Naive thymus-derived CD8-positive, alpha-beta T cell (primary cell): ENCODE measurements around the gene DEXI. TPM values are rescaled to one million over a fixed set of nuclear protein-coding genes. Genes with fewer than 3 reads are reported as not detected.

ENCODE experiments used
- ATAC-seq, 2 donors: fragments of 150-1000 bp; cut with Tn5 transposase in 1 of 2; sonication (Bioruptor Pico), chemical (Tn5 transposase) in 1 of 2; 1 replicate in 1 of 2; 2 replicates in 1 of 2; pipeline ENCODE4 v1.10.0; 2021; ENCODE audit warnings: mild to moderate bottlenecking in 2 of 2, moderate library complexity in 2 of 2
- POLR2A ChIA-PET: fragments of 350-600 bp; sonication (Branson Sonifier 250); formaldehyde crosslinking; loops from one replicate; lab custom pipeline; 2021; ENCODE audit warnings: antibody characterized with exemption; lab: Charles Lee
- DNase-seq, 10 donors: peaks; one replicate each; pipeline versions ENCODE4 v3.0.0 to v3.0.0-alpha.2; 2020 to 2022
- H3K27ac Mint-ChIP-seq, 10 donors: one replicate each; pipeline ENCODE4 v1.8.0; 2020 to 2022; ENCODE audit warnings: mild to moderate bottlenecking in 10 of 10, mixed read lengths in 10 of 10, moderate library complexity in 4 of 10, inconsistent platforms in 1 of 10
- H3K27me3 Mint-ChIP-seq, 5 donors: one replicate each; pipeline ENCODE4 v1.8.0; 2021 to 2022; ENCODE audit warnings: mixed read lengths in 5 of 5
- H3K36me3 Mint-ChIP-seq, 3 donors: one replicate each; pipeline ENCODE4 v1.8.0; 2020 to 2022; ENCODE audit warnings: mixed read lengths in 3 of 3, mild to moderate bottlenecking in 2 of 3, inconsistent platforms in 1 of 3
- H3K4me1 Mint-ChIP-seq, 4 donors: one replicate each; pipeline ENCODE4 v1.8.0; 2021 to 2022; ENCODE audit warnings: mixed read lengths in 4 of 4
- H3K4me3 Mint-ChIP-seq, 10 donors: one replicate each; pipeline ENCODE4 v1.8.0; 2020 to 2022; ENCODE audit warnings: mild to moderate bottlenecking in 10 of 10, mixed read lengths in 10 of 10, moderate library complexity in 6 of 10, inconsistent platforms in 1 of 10
- H3K9me3 Mint-ChIP-seq, 9 donors: one replicate each; pipeline ENCODE4 v1.8.0; 2020 to 2022; ENCODE audit warnings: mixed read lengths in 9 of 9, mild to moderate bottlenecking in 3 of 9, inconsistent platforms in 1 of 9, moderate library complexity in 1 of 9
- polyA plus RNA-seq, 3 donors: library from polyadenylated mRNA; unstranded; fragments of 300-500 nt; fragmentation: Illumina TruSeq; gene quantifications; one replicate each; pipeline ENCODE4 v1.2.3, GENCODE V29; 2021
- total RNA-seq, 8 experiments: library from RNA in 2 of 8; stranded (reverse) in 2 of 8; gene quantifications; one replicate each; pipeline ENCODE4 v1.2.3 and lab custom pipeline; 2021 to 2026

Gene DEXI
- total and polyA plus RNA-seq, 5 experiments from 2014 or later, result 30.5 to 60.4 (median 50.8) TPM

GRCh38 chr16:10979717-10980601, 37.7 kb upstream of the DEXI start:
- Mint-ChIP-seq H3K4me1 (peaks cover 3 to 8% (median 6%) of the 10 kb centered on the region in 4 donors), H3K36me3 (peaks cover 0 to 61% (median 11%) of the 10 kb centered on the region in 3 donors)

GRCh38 chr16:10978871-10979446, 36.7 kb upstream of the DEXI start:
- POLR2A ChIA-PET, result no interaction called here
- Mint-ChIP-seq H3K9me3 (no peaks in the 10 kb centered on the region), H3K4me3 (no peak overlapping the region), H3K27me3 (no peaks in the 10 kb centered on the region), H3K36me3 (peaks cover 0 to 62% (median 11%) of the 10 kb centered on the region in 3 donors), H3K27ac (peak overlapping the region in 1 of 10 donors; percentile 69), H3K4me1 (peaks cover 2 to 8% (median 5%) of the 10 kb centered on the region in 4 donors)
- ATAC-seq, result no peak
- no peak for DNase-seq

More at GRCh38 chr16:10979717-10980601, 37.7 kb upstream of the DEXI start:
- POLR2A ChIA-PET, result no interaction called here
- no peaks in the 10 kb centered on the region for H3K27me3 Mint-ChIP-seq
- ATAC-seq (no peak), DNase-seq (no peak)
- H3K27ac Mint-ChIP-seq, result no peak overlapping the region
- H3K9me3 Mint-ChIP-seq, result no peaks in the 10 kb centered on the region
- no peak overlapping the region for H3K4me3 Mint-ChIP-seq

GRCh38 chr16:10978124-10978523, 35.9 kb upstream of the DEXI start:
- H3K4me3 Mint-ChIP-seq, result no peak overlapping the region
- H3K27ac Mint-ChIP-seq, result peak overlapping the region in 2 of 10 donors; percentile 49 to 76
- H3K27me3 Mint-ChIP-seq, result no peaks in the 10 kb centered on the region
- H3K4me1 Mint-ChIP-seq, result peaks cover 2 to 10% (median 7%) of the 10 kb centered on the region in 4 donors
- POLR2A ChIA-PET, result interaction anchor here (0.6 kb wide), 1 partner anchor 340 kb away, joined by 4 read pairs; no protein-coding TSS in a partner anchor
- ATAC-seq, result no peak
- H3K9me3 Mint-ChIP-seq, result no peaks in the 10 kb centered on the region
- H3K36me3 Mint-ChIP-seq, result peaks cover 0 to 66% (median 14%) of the 10 kb centered on the region in 3 donors
- no peak for DNase-seq

GRCh38 chr16:10976634-10977033, 34.4 kb upstream of the DEXI start:
- no peak overlapping the region for H3K27ac Mint-ChIP-seq
- no peak overlapping the region for H3K4me3 Mint-ChIP-seq
- H3K27me3 Mint-ChIP-seq, result no peaks in the 10 kb centered on the region
- H3K9me3 Mint-ChIP-seq, result no peaks in the 10 kb centered on the region
- POLR2A ChIA-PET, result no interaction called here
- ATAC-seq (no peak), DNase-seq (no peak)
- H3K4me1 Mint-ChIP-seq, result peaks cover 8 to 24% (median 18%) of the 10 kb centered on the region in 4 donors
- peaks cover 0 to 67% (median 18%) of the 10 kb centered on the region in 3 donors for H3K36me3 Mint-ChIP-seq

- Mint-ChIP-seq H3K4me1 (peaks cover 13 to 27% (median 23%) of the 10 kb centered on the region in 4 donors), H3K27me3 (no peaks in the 10 kb centered on the region), H3K27ac (peak overlapping the region in 2 of 10 donors; percentile 8 to 63), H3K36me3 (peaks cover 0 to 53% (median 14%) of the 10 kb centered on the region in 3 donors), H3K4me3 (no peak overlapping the region), H3K9me3 (no peaks in the 10 kb centered on the region)
- ATAC-seq (no peak), DNase-seq (no peak)
- POLR2A ChIA-PET, result interaction anchor here (5.1 kb wide), 1 partner anchor 283 kb away, joined by 33 read pairs; the partner anchor contains the start of gene SOCS1
Measured at GRCh38 chr16:10972819-10973464, 30.7 kb upstream of the DEXI start.

GRCh38 chr16:10972108-10972818, 30.0 kb upstream of the DEXI start:
- H3K27ac Mint-ChIP-seq, result peak overlapping the region in 3 of 10 donors; percentile 27 to 54 (median 38)
- peaks cover 0 to 48% (median 14%) of the 10 kb centered on the region in 3 donors for H3K36me3 Mint-ChIP-seq
- H3K27me3 Mint-ChIP-seq, result no peaks in the 10 kb centered on the region
- DNase-seq (no peak), ATAC-seq (no peak)
- no peaks in the 10 kb centered on the region for H3K9me3 Mint-ChIP-seq
- H3K4me3 Mint-ChIP-seq, result no peak overlapping the region
- H3K4me1 Mint-ChIP-seq, result peaks cover 10 to 22% (median 19%) of the 10 kb centered on the region in 4 donors
- POLR2A ChIA-PET, result interaction anchor here (5.1 kb wide), 1 partner anchor 284 kb away, joined by 33 read pairs; the partner anchor contains the start of gene SOCS1

- H3K9me3 Mint-ChIP-seq, result no peaks in the 10 kb centered on the region
- peak in 5 of 10 donors; percentile 26 to 56 (median 49) for DNase-seq
- peaks cover 10 to 22% (median 20%) of the 10 kb centered on the region in 4 donors for H3K4me1 Mint-ChIP-seq
- POLR2A ChIA-PET, result interaction anchor here (0.6 to 5.1 kb wide), 2 partner anchors 285 to 684 kb away, joined by 4 to 33 read pairs; partner anchors contain the start of gene SOCS1
- no peaks in the 10 kb centered on the region for H3K27me3 Mint-ChIP-seq
- peaks cover 0 to 46% (median 13%) of the 10 kb centered on the region in 3 donors for H3K36me3 Mint-ChIP-seq
- peak in 1 of 2 donors; percentile 53 for ATAC-seq
- no peak overlapping the region for H3K27ac Mint-ChIP-seq
- H3K4me3 Mint-ChIP-seq, result no peak overlapping the region
Measured at GRCh38 chr16:10971560-10971961, 29.3 kb upstream of the DEXI start.

- POLR2A ChIA-PET, result interaction anchor here (5.1 kb wide), 1 partner anchor 286 kb away, joined by 33 read pairs; the partner anchor contains the start of gene SOCS1
Measured at GRCh38 chr16:10970065-10970464, 27.8 kb upstream of the DEXI start.

GRCh38 chr16:10969615-10970014, 27.3 kb upstream of the DEXI start:
- POLR2A ChIA-PET, result interaction anchor here (5.1 kb wide), 1 partner anchor 286 kb away, joined by 33 read pairs; the partner anchor contains the start of gene SOCS1
- Mint-ChIP-seq H3K27me3 (no peaks in the 10 kb centered on the region), H3K36me3 (peaks cover 0 to 53% (median 13%) of the 10 kb centered on the region in 3 donors), H3K27ac (no peak overlapping the region), H3K4me3 (no peak overlapping the region), H3K4me1 (peaks cover 17 to 41% (median 30%) of the 10 kb centered on the region in 4 donors), H3K9me3 (no peaks in the 10 kb centered on the region)
- ATAC-seq (no peak), DNase-seq (no peak)

More at GRCh38 chr16:10970065-10970464, 27.8 kb upstream of the DEXI start:
- Mint-ChIP-seq H3K9me3 (no peaks in the 10 kb centered on the region), H3K27me3 (no peaks in the 10 kb centered on the region), H3K27ac (peak overlapping the region in 3 of 10 donors; percentile 34 to 59 (median 52)), H3K4me3 (no peak overlapping the region), H3K4me1 (peaks cover 17 to 37% (median 26%) of the 10 kb centered on the region in 4 donors), H3K36me3 (peaks cover 0 to 52% (median 13%) of the 10 kb centered on the region in 3 donors)
- DNase-seq (no peak), ATAC-seq (no peak)

- DNase-seq, result no peak
- ATAC-seq, result no peak
- peak overlapping the region in 2 of 10 donors; percentile 9 to 84 for H3K27ac Mint-ChIP-seq
- no peaks in the 10 kb centered on the region for H3K27me3 Mint-ChIP-seq
- peaks cover 0 to 55% (median 13%) of the 10 kb centered on the region in 3 donors for H3K36me3 Mint-ChIP-seq
- POLR2A ChIA-PET, result interaction anchor here (5.1 kb wide), 1 partner anchor 288 kb away, joined by 33 read pairs; the partner anchor contains the start of gene SOCS1
- no peaks in the 10 kb centered on the region for H3K9me3 Mint-ChIP-seq
- peaks cover 22 to 50% (median 39%) of the 10 kb centered on the region in 4 donors for H3K4me1 Mint-ChIP-seq
- H3K4me3 Mint-ChIP-seq, result no peak overlapping the region
Measured at GRCh38 chr16:10968498-10968897, 26.2 kb upstream of the DEXI start.

GRCh38 chr16:10967986-10968385, 25.7 kb upstream of the DEXI start:
- Mint-ChIP-seq H3K9me3 (no peaks in the 10 kb centered on the region), H3K4me3 (no peak overlapping the region), H3K27me3 (no peaks in the 10 kb centered on the region), H3K36me3 (peaks cover 0 to 55% (median 10%) of the 10 kb centered on the region in 3 donors), H3K27ac (peak overlapping the region in 2 of 10 donors; percentile 9 to 37), H3K4me1 (peaks cover 23 to 46% (median 35%) of the 10 kb centered on the region in 4 donors)
- POLR2A ChIA-PET, result interaction anchor here (5.1 kb wide), 1 partner anchor 288 kb away, joined by 33 read pairs; the partner anchor contains the start of gene SOCS1
- ATAC-seq (no peak), DNase-seq (no peak)
